GM18861 (cell line): ENCODE data around the gene TMEM131L.
"Not testable (repeated sequence)": the region's sequence is repeated elsewhere in the genome, so short reads cannot be mapped to it uniquely, and the experiment has no call there.

Experiments
- ATAC-seq: cut with Tn5 transposase; IDR thresholded peaks from one replicate; pipeline ENCODE4 v1.9.1; 2021; ENCODE audit not compliant: unreplicated experiment

Gene TMEM131L

DNA sequence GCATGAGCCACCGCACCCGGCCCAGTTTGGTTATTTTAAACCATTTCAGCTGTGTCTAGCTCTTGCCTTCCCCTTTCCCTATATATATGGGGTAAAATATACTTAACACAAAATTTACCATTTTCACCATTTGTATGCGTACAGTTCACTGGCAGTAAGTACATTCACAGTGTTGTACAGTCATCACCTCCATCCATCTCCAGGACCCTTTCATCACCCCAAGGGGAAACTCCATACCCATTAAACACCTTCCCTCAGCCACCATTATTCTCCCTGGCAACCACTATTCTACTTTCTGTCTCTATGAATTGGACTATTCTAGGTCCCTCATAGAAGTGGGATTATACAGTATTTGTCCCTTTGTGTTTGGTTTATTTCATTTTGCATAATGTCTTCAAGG is 106.4 kb downstream of the TMEM131L start:
- ATAC-seq = no peak

DNA sequence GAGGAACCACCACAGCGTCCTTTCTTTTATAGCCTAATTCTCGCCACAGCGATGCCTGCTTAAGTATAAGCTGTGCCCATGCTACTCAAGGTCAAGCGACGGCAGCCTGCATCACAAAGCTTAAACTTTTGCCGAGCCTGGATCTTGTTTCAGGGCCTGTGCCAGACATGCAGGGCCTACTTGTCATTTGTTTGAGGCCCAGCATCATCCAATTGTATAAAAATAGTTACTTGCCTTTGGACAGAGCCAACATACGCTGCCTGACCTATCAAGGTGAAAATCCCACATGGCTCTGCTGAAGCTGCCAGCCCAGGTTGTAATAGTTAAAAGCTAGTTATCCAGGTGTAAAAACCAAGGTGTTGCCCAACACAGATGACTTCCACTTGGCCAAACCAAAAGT is 107.1 kb downstream of the TMEM131L start:
- ATAC-seq = no peak

DNA sequence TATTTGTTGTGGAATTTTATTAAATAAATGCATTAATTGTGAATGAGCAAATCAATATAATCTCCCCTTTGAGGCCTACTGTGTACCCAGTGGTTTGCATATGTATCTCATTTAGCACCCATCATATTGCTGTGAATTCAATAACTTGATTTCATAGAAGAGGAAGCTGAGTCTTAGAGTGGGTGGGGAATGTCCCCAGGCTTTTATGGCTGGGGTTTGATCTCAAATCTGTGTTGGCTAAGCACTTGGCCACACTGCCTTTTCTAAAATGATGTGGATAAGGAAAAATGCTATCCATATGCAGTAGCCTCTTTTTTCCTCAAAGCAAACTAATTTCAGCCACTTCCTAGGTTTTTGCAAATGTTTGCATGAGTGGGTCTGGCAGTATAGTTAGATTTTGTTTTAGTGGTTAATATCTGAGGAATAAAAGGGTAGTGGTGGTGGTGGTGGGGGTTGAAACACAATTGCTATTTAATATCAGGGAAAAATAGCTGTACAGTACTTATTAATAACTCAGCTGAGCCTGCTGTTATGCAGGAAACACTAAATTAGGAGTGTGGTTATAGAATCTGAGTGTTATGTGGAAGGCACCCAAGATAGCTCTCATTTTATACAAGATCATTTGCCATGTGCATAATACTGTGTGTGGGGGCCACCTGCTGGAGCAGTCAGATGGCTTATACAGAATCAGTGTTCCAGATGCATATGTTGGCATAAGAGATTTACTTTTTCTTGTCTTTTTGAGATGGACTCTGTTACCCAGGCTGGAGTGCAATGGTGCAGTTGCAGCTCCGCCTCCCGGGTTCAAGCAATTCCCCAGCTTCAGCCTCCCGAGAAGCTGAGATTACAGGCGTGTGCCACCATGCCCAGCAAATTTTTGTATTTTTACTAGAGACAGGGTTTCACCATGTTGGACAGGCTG is 108.0 kb downstream of the TMEM131L start:
- ATAC-seq = peak; percentile 45

DNA sequence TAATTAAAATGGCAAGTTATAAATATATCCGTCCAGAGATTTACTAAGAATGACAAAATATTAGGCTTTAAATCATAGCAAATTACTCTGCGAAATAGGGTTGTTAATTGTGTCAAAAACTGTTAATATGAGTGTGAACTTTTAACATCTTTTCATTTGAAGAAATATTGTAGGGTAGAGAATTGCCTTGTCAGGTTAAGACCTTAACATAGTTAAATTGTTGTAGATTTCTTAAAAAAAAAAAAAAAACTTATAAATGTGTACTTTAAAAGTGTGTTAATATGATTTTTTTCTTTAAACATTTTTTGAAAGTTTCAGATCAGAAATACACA is 110.2 kb downstream of the TMEM131L start:
- ATAC-seq = no peak

DNA sequence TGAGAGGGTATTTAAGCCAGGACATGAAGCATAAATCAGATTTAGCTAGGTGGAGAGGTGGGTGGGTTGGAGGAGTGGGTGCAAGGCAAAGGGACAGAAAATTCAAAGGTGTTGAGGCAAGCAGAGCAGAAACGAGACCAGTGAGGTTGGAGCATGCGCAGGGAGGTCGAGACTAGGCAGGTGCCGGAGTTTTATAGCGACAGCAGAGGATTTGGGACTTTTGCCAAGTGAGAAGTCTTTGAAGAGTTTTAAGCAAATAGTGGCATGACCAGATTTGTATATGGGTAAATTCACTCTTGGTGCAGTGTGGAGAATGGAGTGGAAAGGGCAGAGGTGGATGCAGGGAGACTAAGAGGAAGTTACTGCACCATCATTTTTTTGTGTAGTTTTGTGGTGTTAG is 110.9 kb downstream of the TMEM131L start:
- ATAC-seq = no peak

DNA sequence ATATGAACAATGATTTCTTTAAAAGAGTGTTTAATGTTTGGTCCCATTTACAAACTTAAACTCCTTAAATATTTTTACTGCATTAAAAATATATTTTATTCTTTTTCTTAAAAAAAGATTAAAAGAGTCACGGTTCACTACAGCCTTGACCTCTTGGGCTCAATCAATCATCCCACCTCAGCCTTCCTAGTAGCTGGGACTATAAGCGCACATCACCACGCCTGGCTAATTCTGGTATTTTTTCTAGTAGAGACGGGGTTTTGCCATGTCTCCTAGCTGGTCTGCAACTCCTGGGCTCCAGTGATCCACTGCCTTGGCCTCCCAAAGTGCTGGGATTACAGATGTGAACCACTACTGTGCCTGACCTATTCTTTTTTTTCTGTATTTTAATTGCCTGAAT is 113.2 kb downstream of the TMEM131L start:
- ATAC-seq = no peak

DNA sequence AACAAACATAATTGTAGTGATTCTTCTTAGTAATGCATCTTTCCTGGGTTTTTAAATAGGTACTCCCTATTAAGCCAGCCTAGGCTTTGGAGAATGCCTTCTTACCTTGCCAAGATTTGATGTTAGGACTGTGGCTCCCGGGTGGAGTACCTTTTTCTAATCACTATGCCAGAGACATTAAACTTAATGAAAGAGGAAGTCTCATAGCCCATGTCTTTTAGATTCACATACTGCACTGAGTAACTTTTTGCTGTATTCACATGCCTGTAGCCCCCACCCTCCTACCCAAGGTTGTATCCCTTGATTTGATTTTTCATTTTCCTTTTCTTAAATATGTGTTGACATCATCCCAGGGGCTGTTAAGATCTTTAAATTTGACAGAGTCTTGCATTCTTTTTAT is 113.7 kb downstream of the TMEM131L start:
- peak; percentile 41 for ATAC-seq

DNA sequence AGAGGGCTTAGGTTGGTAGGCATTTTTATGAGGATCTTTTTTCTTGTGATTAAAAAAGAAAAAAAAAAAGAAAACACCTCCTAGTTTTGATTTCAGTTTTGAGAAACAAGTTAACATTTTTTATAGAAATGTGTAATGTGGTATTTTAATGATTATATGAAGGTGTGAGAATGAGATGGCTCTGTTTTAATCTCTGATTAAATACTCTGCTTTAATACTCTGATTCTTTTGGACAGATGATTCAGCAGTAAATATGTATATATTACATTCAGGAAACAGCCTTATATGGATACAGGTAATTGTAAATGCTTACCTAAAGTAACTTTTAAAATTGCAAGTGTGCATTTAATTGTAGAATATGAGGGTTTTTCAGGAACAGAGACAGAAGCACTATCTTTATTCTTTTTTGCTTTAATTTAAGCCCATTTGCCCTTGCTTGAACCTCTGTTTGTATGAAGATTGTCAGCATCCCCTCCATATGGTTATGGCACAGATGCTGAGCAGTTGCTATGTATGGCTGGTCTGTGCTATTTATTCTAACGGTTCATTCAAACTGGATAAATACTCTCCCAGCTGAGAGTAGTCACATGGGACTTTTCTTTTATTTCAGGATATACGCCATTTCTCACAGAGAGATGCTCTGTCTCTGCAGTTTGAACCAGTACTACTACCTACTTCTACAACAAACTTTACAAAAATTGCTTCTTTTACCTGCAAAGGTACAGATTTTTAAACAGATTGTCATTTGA is 117.0 kb downstream of the TMEM131L start:
- ATAC-seq = no peak

DNA sequence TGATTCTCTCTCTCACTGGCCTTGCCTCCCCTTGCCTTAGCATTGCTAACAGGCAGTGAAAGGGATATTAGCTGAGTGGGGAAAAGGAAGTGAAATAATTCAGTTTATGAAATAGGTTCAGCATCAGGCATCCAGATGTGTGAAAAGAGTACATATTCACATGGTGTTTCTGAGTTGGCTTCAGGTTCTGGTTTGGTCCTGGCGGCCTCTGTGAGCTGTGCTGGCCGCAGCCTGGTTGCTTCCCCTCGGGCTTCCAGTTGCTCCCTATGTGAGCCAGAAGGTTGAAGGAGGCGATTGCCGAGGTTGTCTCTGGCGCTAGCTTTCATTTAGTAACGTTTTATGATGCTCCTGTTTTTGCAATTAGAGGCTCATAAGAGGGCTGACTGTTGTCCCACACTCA is 118.9 kb downstream of the TMEM131L start:
- ATAC-seq = no peak

DNA sequence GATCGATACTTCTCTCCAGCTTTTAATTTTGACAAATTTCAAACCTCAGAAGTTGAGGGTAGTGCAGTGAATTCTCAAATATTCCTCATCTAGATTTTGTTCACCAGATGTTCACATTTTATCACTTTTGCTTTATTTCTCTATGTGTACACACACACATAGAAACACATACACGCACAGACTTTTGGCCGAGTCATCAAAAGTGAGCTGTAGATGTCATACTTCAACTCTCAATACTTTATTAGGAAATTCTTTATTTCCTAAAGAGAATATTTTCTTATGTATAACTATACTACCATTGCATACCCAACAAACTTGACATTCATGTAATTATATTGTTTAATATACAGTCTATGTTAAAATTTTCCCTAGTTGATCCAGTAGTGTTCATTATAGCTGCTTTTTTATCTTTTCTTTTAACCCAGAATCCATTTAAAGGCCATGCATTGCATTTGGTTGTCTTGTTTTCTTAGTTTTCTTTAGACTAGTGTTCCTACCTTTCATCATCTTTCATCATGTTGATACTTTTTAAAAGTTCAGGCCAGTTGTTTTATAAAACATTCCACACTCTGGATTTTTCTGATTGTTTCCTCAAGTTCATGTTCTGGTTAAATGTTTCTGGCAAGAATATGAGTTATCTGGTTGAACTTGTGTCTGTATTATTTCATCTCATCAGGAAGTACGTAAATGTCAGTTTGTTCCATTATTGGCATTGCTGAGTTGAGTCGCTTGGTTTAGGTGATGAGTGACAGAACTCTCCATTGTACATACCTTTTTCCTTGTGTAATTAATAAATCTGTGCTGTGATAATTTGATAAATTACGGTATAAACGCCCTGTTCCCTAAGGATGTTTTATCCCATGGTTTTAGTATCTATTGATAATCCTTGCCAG is 123.8 kb downstream of the TMEM131L start:
- ATAC-seq = no peak

DNA sequence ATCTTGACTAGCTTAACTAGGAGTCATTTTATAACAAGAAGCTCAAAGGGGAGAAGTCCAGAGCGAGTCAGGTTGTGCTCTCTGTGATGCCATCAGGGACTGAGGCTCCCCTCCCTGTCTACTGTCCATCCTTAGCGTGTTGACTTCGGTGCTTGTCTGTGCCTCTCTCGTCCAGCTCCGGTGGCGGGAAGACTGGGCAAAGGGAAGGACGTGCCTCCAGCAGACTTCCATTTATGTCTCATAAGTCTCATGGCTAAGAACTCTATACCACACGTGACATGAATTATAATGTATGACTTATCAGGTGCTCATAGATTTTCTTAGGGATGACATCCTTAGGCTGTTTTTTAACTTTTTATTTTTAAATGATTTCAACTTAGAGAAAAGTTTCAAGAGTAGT is 125.3 kb downstream of the TMEM131L start:
- ATAC-seq = no peak

DNA sequence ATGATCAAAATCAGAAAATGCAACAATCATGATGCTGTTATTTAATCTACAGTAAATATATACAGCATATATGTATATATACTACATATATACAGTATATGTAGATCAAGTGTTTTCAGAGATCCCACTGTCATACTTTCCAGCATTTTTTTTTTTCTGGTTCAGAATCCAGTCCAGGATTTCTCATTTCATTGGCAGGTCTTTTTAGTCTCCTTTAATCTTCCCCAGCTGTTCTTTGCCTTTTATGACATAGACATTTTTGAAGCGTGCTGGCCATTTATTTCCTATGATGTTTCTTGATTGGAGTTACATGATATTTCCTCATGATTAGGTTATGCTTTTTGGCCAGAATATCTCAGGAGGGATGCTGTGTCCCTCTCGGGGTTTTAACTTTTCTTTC is 125.9 kb downstream of the TMEM131L start:
- ATAC-seq = no peak

DNA sequence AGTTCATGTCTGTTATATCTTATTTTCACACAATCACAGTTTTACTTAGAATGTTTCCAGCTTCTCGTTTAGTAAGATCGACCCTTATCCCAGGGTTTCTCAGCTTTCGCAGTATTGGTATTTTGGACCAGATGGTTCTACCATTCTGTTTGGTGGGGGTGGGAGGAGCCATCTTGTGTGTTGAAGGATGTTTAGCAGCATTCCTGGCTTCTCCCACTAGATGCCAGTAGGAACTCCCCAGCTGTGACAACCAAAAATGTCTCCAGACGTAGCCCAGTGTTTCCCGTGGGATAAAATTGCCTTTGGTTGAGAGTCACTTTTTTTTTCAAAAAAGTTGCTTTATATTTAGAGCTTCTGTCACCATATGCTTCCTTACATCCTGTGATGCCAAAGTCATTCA is 127.0 kb downstream of the TMEM131L start:
- ATAC-seq = no peak

DNA sequence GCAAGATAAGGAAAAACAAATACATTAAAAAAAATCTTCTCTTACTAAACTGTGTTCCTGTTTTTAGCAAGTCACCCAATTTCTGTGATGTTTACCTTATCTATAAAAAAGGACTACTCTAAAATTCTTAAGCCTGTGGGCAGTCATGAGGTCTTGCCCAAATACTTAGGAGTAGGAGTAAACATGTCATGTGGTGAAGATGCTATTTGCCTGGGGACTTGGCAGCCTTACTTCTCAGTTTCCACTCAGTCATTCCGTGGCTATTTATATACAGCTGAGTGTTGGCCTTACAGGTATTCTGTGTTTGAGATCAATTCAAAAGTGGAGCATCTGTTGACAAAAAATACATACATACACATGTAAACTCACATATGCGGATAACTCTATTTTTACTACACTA is 128.1 kb downstream of the TMEM131L start:
- ATAC-seq = no peak

DNA sequence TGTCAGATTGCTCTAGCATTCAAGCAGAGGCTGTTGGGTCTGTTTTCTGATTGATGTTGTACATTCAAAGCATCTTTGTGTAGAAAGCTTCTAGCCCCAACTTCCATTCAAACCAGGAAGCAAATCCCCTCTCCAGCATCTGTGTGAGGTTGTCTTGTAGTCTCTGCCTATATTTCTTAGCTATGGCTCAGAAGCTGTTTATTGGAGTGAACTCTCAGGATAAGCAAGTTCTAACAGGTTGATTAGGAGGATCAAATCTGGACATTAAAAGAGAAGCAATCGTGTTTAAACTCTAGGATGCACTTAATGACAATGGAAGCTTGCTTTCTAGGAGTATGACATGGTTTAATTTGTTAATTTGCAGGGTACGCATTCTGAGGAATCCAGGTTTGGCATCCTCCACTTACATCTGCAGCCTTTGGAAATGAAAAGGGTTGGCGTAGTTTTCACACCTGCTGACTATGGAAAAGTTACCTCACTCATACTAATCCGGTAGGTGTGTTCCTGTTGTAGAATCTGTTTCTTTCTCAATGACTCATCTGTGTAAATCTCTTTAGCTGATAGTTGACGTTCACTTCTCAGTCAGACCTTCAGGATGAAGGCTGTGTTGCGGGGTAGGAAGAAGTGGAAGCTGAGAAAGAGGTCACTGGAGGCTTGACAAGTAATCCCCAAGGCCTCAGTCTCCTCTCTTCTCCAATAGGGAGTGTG is 129.9 kb downstream of the TMEM131L start:
- no peak for ATAC-seq

DNA sequence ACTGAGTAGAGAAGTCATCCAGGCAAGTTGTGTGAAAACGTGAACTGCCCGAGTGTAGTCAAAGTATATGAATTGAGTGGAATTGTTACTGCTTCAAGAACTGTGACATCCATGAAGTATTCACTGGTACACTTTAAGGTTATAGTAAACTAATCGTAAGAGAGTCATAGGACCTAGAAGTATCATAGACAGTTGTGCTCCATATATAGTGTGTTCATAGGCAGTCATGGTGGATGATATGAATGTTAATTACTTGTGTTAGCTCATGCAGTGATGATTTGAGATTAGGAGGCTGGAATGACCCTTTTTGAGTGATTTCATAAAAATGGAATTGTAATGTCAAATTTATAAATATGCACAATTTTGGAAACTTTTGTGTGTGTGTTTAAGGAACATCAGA is 136.6 kb downstream of the TMEM131L start:
- ATAC-seq = no peak

DNA sequence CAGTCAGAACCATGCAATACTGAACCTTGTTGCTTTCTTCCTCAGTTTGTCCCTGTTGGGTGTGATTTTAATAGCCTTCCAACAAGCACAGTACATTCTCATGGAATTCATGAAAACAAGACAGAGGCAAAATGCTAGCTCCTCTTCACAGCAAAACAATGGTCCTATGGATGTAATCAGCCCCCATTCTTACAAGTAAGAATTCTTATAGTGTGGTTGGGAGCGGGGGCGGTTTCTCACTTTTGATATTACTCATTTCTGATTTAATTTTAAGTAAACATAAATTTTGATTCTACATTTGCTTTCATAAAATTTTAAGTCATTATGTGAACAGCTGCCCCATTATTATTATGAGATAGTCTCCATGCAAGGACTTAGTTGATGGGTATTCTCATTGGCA is 137.1 kb downstream of the TMEM131L start:
- no peak for ATAC-seq

DNA sequence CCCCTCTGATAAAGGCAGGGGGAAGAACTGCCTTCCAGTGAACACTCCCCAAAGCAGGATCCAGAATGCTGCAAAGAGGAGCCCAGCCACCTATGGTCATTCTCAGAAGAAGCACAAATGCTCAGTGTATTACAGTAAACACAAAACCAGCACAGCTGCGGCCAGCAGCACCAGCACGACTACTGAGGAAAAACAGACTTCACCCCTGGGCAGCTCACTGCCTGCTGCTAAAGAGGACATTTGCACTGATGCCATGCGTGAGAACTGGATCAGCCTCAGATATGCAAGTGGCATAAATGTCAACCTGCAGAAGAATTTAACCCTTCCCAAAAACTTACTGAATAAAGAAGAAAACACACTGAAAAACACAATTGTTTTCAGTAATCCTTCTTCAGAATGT is 137.7 kb downstream of the TMEM131L start:
- no peak for ATAC-seq

DNA sequence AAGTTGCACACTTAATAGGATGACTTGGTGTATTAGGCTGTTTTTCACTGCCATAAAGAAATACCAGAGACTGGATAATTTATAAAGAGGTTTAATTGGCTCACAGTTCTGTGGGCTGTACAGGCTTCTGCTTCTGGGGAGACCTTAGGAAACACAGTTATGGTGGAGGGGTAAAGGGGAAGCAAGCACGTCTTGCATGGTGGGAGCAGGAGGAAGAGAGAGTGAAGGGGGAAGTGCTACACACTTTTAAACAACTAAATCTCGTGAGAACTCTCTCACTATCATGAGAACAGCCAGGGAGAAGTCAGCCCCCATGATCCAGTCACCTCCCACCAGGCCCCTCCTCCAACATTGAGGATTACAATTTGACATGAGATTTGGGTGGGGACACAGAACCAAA is 142.9 kb downstream of the TMEM131L start:
- ATAC-seq = not testable (repeated sequence)

DNA sequence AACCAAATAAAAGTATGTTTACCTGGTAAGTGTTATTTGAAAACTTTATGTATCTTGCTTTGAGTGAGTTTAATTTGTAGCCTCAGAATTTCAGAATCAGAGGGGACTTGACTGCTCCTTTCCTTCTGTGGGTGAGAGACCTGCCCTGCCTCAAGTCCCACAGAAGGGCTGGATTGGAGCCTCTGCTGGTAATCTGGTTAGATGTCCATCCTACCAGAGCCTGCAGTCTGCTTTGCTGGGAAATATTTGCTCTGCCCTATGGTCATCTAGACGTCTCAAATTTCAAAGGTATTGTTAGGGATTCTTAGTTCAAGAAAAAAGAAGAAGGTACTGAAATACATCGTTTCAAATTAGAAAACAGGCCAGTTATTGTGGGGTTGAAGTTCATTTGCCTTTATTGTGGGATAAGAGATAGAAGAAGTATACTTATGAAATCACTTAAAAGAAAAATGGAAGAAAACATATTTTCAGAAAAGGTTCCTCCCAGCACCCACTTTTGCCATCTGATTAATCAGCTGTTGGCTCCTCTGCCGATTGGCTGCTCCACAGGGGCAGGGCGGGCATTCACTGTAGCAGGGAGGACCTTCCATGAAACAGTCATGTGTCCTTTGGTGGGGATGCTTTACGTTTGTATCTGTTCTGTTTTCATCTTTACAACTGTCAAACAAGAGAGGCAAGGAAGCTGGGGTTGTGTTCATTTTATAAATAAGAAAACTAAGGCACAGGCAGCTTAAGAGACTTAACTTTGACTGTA is 144.6 kb downstream of the TMEM131L start:
- no peak for ATAC-seq
